HG02981 (cell line): ENCODE measurements around the gene NIM1K.
"Not testable (repeated sequence)": the region's sequence is repeated elsewhere in the genome, so short reads cannot be mapped to it uniquely, and the experiment has no call there.

Experiments
- ATAC-seq: cut with Tn5 transposase; IDR thresholded peaks from one replicate; pipeline ENCODE4 v1.9.1; 2021; ENCODE audit warnings: mild to moderate bottlenecking, moderate library complexity; ENCODE audit not compliant: unreplicated experiment

Gene NIM1K

DNA sequence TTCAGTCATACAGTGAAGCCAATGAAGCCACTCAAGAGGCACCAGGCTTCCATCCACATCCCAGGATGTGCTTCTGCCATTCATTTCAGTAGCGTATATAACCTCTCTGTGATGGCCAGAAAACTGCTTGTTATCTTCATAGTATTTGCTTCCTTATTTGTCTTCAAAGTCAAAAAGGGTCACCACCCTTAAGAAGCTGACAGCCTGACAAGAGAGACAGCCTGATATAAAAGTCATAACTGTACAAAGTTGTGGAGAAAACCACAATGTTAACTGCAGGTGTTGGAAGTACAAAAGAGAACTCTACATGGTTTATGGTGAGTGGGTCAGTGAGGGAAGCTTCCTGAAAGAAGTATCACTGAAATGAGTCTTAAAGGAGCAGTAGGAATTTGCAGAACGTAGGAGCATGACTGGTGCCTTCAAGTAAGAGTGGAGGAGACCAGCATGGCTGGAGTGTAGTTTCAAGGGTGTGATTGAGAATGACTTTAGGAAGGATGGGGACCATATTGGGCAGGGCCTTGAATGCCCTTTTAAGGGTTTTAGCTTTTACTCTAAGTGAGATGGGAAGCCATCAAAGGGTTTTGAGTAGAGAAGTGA lies 33.7 kb downstream of the NIM1K start:
- no peak for ATAC-seq

DNA sequence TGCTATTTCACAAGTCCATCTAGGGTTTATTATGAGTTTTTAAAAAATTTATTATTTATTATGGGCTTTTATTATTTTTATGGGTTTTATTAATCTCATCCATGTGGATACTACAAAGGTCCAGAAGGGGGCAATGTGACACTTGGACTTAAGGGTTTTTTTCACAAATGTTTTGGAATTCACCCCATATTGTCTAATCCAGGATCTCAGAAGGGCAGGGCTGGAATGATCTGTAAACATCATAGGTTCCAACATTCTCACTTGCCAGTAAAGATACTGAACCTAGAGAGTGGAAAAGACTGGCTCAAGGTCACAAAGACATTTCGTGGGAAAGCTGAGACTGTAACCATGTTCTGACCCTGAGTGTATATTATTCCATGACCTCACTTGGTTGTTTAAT lies 35.6 kb downstream of the NIM1K start:
- no peak for ATAC-seq

DNA sequence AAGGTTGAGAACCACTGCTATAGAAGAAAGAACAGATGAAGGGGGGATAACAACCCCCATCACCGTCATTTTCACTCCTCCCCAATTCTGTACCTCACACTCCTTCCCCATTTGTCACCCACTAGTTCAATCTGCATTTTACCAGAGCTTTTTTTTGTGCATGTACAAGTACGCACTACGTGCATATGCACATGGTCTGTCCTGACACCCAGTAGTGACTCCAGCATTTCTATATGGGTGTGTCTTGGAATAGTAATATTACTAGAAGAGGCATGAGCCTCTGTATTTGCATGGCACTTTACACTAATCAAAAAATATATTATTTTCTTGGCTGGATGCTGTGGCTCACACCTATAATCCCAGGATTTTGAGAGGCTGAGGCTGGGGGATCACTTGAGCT lies 38.7 kb downstream of the NIM1K start:
- ATAC-seq: no peak

DNA sequence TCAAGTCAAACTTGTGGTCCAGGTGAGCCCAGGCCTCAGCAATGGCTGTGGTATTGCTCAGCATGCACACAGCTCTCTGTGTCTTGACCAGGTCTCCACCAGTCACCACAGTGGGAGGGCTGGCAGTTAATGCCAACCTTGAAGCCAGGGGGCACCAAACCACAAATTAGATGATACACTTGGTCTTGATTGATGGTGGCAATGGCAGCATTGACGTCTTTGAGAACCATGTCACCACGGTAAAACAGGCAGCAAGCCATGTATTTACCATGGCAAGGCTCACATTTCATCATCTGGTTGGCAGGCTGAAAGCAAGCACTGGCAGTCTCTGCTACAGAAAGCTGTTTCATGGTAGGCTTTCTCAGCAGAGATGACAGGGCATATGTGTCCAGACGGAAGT lies 40.0 kb downstream of the NIM1K start:
- ATAC-seq: no peak

DNA sequence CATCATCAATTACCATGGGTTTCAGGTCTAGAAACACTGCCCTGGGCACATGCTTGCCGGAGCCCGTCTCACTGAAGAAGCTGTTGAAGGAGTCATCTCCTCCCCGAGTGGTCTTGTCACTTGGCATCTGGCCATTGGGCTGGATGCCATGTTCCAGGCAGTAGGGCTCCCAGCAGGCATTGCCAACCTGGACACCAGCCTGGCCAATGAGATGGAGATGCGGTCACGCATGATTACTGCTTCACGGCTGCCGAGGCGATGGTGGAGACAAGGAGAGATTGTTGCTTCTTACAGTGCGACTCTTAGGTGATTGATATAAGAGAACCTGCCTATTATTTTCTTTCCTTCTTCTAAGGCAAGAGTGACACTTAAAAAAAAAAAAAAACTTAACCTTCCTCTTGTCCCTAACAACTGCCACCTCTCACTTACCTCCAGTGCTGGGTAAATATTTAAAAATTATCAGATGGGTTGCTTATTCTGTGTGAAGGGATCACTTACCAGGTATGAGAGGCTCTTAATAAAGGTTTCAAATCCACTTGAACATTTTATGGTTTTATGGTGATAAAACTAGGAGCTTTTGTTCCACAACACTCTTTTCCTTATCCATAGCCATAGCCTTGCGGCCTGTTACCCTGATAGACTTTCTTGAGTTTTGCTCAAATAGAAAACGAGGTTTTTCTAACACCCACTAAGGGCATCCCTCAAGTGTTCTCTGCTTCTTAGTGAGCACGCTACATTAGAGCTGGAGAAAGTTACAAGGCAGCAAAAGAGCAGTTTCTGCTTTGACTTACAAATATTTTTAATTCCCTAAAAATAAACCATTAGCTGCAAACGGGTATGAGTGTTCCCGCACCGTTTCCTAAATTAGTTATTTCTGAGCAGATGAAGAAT lies 41.2 kb downstream of the NIM1K start:
- no peak for ATAC-seq

DNA sequence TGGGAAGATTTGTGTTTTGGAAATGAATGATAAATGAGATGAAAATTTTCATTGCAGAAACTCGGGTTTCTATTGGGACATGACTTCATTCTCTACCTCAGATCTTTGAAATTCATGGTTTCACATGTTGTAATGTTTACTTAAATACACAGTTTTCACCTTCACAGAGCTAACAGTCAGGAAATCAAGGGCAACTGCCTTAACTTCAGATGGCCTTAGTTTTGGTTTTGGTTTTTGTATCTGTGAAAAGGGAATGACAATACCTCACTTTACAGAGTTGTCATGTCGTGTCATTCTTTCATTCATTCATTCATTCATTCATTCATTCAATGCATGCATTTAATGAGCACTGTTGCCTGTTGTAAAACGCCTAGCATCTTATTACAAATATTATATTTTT lies 41.9 kb downstream of the NIM1K start:
- peak; percentile 69 for ATAC-seq

DNA sequence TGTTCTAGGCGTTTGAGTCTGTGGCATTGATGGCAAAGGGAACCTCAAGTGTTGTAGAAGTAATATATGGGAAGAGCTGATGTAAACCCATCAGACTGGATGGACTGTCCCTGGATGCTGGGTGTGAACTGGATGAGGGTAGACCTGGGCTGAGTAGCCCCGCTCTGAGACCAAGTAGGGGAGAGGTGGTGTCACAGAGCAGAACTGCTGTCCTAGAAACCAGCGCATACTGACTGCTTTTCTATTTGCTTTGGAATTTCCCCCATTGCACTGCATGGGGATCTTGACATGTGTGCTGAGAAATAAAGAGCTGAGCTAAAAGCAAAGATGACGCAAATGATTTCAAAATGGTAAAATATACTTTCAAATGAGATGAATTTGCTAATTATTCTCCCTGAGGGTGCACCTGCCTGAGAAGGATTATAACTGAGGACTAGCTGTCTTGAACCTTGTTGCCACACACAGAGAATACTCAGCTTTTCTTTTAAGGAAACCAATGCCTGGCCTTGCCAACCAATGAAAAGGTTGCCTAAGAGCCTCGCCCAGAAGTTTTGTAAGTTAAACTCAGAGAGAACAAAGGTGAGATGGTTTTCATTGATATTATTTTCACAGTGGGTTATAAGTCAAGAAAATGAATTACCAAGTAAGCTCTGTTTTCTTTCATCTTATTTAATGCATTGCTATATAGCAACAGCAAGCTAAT lies 44.8 kb downstream of the NIM1K start:
- no peak for ATAC-seq

DNA sequence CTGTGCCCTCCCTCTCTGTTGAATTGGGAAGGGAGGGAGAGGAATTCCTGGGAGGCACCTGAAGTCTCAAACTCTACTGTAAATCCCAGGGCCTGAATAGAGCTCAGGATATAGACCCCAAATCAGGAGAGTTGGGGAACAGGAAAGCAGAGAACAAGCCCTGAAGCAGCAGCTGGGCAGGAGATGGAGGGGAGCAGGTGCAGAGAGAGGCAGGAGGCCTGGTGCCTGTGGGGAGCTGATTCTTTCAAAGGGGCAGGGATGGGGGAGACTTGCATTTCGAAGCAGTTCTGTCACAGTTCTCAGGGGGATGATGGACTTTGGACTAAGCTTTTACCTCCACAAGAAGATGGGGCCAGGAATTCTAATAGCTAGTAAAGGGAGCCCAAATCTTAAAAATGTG lies 50.2 kb downstream of the NIM1K start:
- ATAC-seq: no peak

DNA sequence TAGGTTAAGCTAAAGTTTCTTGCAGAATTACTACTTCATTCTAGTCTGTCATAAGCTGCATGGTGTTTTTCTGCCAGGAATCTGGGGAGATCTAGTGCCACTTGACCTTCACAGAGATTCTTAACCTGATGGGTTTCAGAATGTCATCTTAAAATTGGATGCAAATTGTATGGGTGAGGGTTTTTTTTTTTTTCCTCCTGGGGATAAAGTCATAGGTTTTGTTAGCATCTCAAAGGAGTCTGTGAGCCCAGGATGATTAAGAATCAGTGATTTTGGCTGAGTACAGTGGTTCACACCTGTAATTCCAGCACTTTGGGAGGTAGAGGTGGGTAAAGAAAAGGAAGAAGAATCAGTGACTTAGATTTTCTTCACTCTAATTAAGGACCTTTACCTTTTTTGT lies 51.2 kb downstream of the NIM1K start:
- ATAC-seq: no peak

DNA sequence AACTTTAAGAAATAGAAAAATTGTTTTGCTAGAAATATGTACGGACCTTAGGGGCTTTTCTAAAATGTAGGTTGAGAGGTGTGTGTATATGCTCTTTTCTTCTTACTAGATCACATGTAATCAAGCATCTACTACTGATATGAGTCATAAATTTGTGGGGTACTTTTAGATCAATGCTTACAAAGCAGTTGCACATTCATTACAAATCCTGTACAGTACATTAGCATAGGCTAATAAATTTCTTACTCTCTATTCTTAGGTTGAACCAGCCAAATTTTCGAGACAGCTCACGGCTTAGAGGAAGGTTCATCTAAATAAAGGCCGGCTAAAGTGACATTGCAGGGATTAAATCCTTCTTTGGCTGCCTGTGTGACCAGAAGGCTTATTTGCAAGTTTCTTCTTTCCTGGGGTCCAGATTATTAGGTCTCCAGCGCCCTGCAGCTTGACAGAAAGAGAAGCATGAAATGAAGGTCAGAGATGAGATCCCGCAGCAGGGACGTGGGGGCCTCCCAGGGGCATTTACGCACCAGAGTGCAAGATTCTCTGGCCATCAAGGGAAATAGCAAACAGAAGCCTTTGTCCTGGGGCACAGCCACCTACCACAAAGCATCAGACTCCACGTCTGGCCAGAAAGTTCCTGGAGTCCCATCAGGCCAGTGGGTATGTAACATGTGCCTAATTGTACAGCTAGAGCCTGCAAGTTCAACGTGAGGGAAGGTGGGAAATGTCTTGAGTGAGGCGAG lies 53.0 kb downstream of the NIM1K start:
- ATAC-seq: peak; percentile 82

DNA sequence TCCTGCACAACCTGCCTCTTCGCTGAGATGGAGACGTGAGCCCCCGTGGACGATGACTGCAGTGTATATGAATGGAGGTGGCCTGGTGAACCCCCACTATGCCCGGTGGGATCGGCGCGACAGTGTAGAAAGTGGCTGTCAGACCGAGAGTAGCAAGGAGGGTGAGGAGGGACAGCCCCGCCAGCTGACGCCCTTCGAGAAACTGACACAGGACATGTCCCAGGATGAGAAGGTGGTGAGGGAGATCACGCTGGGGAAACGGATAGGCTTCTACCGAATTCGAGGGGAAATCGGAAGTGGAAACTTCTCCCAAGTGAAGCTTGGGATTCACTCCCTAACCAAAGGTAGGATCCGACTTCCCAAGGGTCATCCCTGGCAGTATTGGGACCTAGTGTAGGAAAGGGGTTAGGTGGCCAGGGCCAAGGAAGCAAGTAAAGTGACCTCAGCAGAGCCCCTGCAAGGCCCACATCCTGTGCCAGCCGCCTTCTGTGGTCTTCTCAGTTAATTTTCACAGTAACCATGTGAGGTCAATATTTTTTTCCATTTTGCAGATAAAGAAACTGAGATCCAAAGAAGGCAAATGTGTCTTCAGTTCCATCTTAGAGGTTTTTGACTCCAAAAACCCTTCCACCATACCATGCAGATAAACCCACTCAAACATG lies 53.8 kb downstream of the NIM1K start:
- peak; percentile 40 for ATAC-seq

DNA sequence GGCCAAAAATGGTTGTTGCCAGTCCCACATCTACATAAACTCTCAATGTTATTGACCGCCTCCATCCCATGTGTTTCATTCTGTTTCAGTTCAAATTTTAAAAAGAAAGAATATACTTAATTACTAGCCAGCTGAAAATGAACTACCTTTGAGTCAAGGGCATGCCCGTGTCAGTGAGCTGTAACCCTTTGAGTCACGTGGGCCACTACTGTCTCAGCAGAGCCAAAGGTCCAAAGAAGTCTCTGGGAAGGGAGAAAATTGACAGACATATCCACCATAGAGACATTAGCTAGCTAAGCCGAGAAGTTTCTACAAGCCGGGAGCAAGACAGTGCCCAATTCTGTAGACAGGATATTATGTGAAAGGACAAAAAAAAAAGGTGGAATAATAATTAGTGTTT lies 59.7 kb downstream of the NIM1K start:
- ATAC-seq: no peak

DNA sequence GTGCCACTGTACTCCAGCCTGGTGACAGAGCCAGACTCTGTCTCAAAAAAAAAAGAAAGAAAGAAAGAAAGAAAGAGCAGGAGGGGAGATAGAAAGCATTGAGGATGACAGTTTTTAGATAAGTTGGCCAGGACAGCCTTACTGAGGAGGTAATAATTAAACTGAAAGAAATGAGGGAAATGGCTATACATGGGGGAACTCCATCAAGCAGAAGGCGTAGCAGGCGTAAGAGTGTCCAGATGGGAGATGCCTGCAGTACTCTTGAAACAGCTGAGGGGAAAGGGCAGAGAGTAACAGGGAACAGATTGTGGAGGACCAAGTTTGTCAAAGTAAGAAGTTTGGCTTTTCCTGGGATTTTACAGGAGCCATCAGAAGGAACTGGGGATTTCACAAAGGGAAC lies 63.7 kb downstream of the NIM1K start:
- ATAC-seq: peak; percentile 49

DNA sequence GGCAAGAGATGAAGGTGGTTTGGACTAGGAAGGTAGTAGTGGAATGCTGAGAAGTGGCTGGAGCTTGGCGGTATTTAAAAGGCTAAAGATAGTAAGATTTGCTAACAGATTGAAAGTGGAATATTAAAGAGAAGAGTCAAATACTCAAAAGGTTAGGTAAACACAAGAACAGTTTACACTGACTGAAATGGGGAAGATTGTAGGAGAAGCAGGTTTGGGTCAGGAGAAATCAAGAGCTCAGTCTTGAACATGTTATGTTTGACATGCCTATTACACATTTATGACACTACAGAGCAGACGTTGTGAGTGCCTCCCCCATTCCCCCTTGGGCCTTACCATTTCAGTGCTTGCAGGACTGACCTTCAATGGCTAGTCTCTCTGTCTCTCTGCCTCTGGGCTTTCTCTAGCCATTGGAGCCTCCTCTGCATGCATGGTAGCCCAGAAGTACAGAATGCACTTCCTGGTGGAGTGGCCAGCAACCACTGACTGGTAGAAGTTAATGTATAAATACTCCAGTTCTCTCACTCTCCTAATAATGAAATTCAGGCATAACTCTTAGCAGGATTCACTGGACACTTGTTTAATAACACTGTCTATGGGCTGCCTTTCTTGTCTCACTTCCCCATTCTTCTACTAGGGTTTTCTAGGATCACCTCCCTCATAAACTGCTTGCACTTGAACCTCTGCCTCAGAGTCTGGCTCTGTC lies 64.4 kb downstream of the NIM1K start:
- peak; percentile 59 for ATAC-seq

DNA sequence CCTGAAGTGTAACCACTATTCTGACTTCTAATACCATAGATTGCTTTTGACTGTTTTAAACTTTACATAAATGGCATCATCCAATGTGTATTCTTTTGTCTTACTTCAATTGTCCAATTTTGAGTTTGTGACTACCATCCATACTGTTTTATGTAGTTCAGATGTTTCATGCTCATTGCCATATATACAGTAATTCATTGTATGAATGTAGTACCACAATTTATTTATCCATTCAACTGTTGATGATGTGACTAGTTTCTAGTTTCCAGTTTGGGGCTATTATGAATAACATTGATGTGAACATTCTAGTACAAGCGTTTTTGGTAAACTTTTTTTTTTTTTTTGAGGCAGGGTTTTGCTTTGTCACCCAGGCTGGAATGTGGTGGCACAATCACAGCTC lies 66.1 kb downstream of the NIM1K start:
- ATAC-seq: no peak

DNA sequence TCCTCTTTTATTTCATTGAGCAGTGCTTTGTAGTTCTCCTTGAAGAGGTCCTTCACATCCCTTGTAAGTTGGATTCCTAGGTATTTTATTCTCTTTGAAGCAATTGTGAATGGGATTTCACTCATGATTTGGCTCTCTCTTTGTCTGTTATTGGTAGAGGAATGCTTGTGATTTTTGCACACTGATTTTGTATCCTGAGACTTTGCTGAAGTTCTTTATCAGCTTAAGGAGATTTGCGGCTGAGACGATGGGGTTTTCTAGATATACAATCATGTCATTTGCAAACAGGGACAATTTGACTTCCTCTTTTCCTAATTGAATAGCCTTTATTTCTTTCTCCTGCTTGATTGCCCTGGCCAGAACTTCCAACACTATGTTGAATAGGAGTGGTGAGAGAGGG lies 70.2 kb downstream of the NIM1K start:
- ATAC-seq: not testable (repeated sequence)

DNA sequence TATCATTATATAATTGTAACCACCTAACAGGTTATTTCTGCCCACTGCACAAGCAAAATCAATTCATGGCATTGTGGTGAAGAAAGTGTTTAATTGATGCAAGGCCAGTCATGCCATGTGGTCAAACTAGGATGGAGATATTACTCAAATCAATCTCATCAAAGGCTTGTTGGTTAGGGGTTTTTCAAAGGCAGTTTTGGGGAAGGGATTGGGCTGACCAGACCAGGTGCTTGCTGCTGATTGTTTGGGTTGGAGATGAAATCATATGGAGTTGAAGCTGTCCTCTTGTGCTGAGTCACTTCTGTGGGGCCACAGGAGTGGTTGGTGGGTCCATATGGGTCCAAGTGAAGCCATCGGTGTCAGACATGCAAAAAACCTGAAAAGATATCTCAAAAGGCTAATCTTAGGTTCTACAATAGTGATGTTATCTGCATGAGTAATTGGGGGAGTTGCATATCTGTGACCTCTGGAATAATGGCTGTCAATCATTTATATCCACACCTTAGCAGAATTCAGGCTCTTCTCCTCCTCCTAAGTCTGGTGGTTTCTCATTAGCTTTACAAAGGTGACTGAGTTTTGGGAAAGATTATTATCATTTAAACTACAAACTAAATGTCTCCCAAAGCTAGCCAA lies 76.3 kb downstream of the NIM1K start:
- peak; percentile 92 for ATAC-seq

DNA sequence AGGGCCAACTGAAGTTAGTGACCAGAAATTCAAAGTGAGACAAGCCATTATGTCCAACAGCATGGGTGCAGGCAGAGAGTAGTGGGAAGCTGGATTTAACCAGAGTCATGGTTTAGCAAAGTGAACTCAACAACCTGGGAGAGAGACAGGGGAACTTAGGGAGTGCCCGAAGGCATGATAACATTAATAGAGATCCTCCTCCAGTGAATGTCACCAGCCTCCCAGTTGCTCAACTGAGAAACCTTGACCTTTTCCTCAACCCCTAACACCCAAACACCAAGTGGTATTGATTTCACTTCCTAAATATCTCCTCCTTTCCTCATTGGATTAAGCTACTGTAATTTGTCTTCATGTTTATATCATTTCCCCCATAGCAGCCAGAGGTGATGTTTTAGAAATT lies 78.6 kb downstream of the NIM1K start:
- no peak for ATAC-seq

DNA sequence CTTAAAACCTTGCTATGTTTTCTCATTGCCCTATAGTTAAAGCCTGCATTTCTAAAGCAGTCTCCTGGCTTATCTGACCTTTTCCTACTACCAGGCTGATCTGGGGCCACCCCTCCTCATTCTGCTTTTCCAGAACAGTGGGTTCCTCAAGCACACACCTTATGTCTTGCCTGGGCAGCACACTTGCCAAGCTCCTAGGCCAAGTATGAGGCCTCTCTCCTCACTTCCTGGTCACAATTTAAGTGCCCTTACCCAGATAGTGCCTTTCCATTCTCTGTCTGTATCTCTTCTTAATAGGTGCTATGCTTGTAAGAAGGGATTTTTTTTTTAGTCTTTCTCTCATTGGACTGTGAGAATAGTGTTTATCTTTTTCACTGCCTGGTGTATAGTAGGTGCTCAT lies 81.5 kb downstream of the NIM1K start:
- no peak for ATAC-seq
